Endothelial cell of umbilical vein (primary cell): ENCODE measurements around the gene CITED2. TPM values are rescaled to one million over a fixed set of nuclear protein-coding genes. Genes with fewer than 3 reads are reported as not detected.

Experiments
- BruUV-seq: library from RNA; stranded (reverse); fragments of 400-500 nt; replicated peaks from 2 replicates; lab custom pipeline; 2021; lab: Mats Ljungman, UMichigan
- CTCF ChIA-PET: fragments of 300-600, 350-600 bp; sonication (Branson Sonifier 250); formaldehyde crosslinking; loops from one replicate; lab custom pipeline; 2021; ENCODE audit warnings: antibody characterized with exemption, inconsistent platforms; lab: Charles Lee
- POLR2A ChIA-PET: fragments of 300-600, 350-600 bp; sonication (Branson Sonifier 250); formaldehyde crosslinking; loops from one replicate; lab custom pipeline; 2021; ENCODE audit warnings: antibody characterized with exemption, inconsistent platforms; lab: Charles Lee
- DNase-seq: peaks from one replicate; pipeline ENCODE4 v3.0.0-alpha.2; 2011; ENCODE audit warnings: low read depth, low spot score
- FAIRE-seq: peaks from 2 replicates; lab custom pipeline; 2011; peaks lifted over from hg19 to GRCh38; lab: Jason Lieb, UNC
- H2AFZ ChIP-seq: 2 replicates; pipeline ENCODE4 v1.6.0; 2012; ENCODE audit warnings: low read depth, low read length, control low read depth, inconsistent platforms
- H3K27ac ChIP-seq: 2 replicates; pipeline ENCODE4 v1.5.1; 2011; ENCODE audit warnings: low read depth, mild to moderate bottlenecking, control low read depth, low read length, moderate library complexity; ENCODE audit not compliant: insufficient read depth
- H3K27me3 ChIP-seq, 2 experiments: 2 replicates each; pipeline versions ENCODE4 v1.6.0 to v1.6.1; 2011; ENCODE audit warnings: low read length in 2 of 2, mixed read lengths in 1 of 2; ENCODE audit not compliant: control insufficient read depth in 2 of 2, insufficient read depth in 2 of 2
- H3K36me3 ChIP-seq, 2 experiments: 2 replicates in 1 of 2; 3 replicates in 1 of 2; pipeline ENCODE4 v1.5.1; 2011; ENCODE audit warnings: low read length in 2 of 2, mild to moderate bottlenecking in 1 of 2, moderate library complexity in 1 of 2; ENCODE audit not compliant: control insufficient read depth in 2 of 2, insufficient read depth in 2 of 2; ENCODE audit errors: extremely low read depth in 1 of 2
- H3K4me1 ChIP-seq: 3 replicates; pipeline ENCODE4 v1.5.1; 2011; ENCODE audit warnings: mild to moderate bottlenecking, low read length; ENCODE audit not compliant: control insufficient read depth, insufficient read depth; ENCODE audit errors: extremely low read depth
- H3K4me2 ChIP-seq: 2 replicates; pipeline ENCODE4 v1.6.1; 2011; ENCODE audit warnings: low read length, control low read depth, mixed read lengths; ENCODE audit not compliant: insufficient read depth
- H3K4me3 ChIP-seq, 3 experiments: fragments of 200-600 bp in 1 of 3; sonication (generic), shearing (Covaris generic) in 1 of 3; replicated peaks in 1 of 3; 2 replicates each; pipeline ENCODE4 v1.5.1; 2011 to 2016; ENCODE audit warnings: control low read depth in 3 of 3, low read length in 3 of 3, mild to moderate bottlenecking in 2 of 3, inconsistent platforms in 1 of 3, low read depth in 1 of 3, moderate library complexity in 1 of 3; ENCODE audit not compliant: insufficient read depth in 1 of 3
- H3K79me2 ChIP-seq: 2 replicates; pipeline ENCODE4 v1.6.0; 2012; ENCODE audit warnings: low read length, inconsistent platforms; ENCODE audit not compliant: control insufficient read depth, insufficient read depth
- H3K9ac ChIP-seq: replicated peaks from 2 replicates; pipeline ENCODE3; 2011; ENCODE audit warnings: low read length, control low read depth; ENCODE audit not compliant: insufficient read depth; ENCODE audit errors: extremely low read depth
- H3K9me1 ChIP-seq: replicated peaks from 3 replicates; pipeline ENCODE4 v1.6.0; 2011; ENCODE audit warnings: mild to moderate bottlenecking, low read length; ENCODE audit not compliant: control insufficient read depth, insufficient read depth; ENCODE audit errors: extremely low read depth
- H3K9me3 ChIP-seq: replicated peaks from 2 replicates; pipeline ENCODE4 v1.5.1; 2012; ENCODE audit warnings: low read length, inconsistent platforms; ENCODE audit not compliant: control insufficient read depth, insufficient read depth
- H4K20me1 ChIP-seq: replicated peaks from 2 replicates; pipeline ENCODE3; 2011; ENCODE audit warnings: mild to moderate bottlenecking, low read length; ENCODE audit not compliant: control insufficient read depth, insufficient read depth; ENCODE audit errors: extremely low read depth
- EZH2 ChIP-seq: IDR thresholded peaks from 2 replicates; pipeline ENCODE4 v1.6.1; 2012; ENCODE audit warnings: borderline replicate concordance, low read depth, mild to moderate bottlenecking, moderate library complexity, low read length, inconsistent platforms; ENCODE audit not compliant: severe bottlenecking
- FOS ChIP-seq: IDR thresholded peaks from 2 replicates; pipeline ENCODE4 v1.6.1; 2011; ENCODE audit warnings: mild to moderate bottlenecking, low read length, moderate library complexity, borderline replicate concordance; ENCODE audit not compliant: insufficient read depth
- GATA2 ChIP-seq: IDR thresholded peaks from 2 replicates; pipeline ENCODE4 v1.7.0; 2011; ENCODE audit warnings: low read depth, mild to moderate bottlenecking, moderate library complexity, mixed read lengths, low read length; ENCODE audit not compliant: insufficient read length, insufficient read depth
- JUN ChIP-seq: IDR thresholded peaks from 2 replicates; pipeline ENCODE4 v1.6.1; 2011; ENCODE audit warnings: borderline replicate concordance, low read depth; ENCODE audit not compliant: insufficient read length, insufficient read depth
- MYC ChIP-seq: IDR thresholded peaks from one replicate; pipeline ENCODE4 v1.6.1; 2011; ENCODE audit warnings: mild to moderate bottlenecking, low read depth, low read length
- POLR2A ChIP-seq: IDR thresholded peaks from 2 replicates; pipeline ENCODE4 v1.6.1; 2012; ENCODE audit warnings: low read depth, mild to moderate bottlenecking, control low read depth, low read length
- POLR2AphosphoS5 ChIP-seq: IDR thresholded peaks from 2 replicates; pipeline ENCODE4 v1.6.1; 2012; ENCODE audit warnings: low read depth, mild to moderate bottlenecking, control low read depth, low read length, moderate library complexity; ENCODE audit not compliant: insufficient read depth
- dilution Hi-C: fragments of 300-500 bp; cut with MboI; formaldehyde crosslinking; loops from one replicate; pipeline ENCODE4 v1.15.0; 2019; ENCODE audit warnings: low sequenced_read_pairs; ENCODE audit not compliant: extremely low pct_ligation_motif_present
- intact Hi-C: fragments of 100-400 bp; cut with micrococcal nuclease; formaldehyde crosslinking; loops from one replicate; pipeline ENCODE4 v1.10.0; 2022
- polyA plus RNA-seq, 4 experiments: library from polyadenylated mRNA; depleted of rRNA in 3 of 4; stranded (reverse) in 3 of 4; unstranded in 1 of 4; fragments of >200 nt; gene quantifications; 2 replicates each; pipeline versions ENCODE4 v1.2.1 to v1.2.3, GENCODE V29; 2011 to 2012; ENCODE audit warnings: missing spikeins in 1 of 4
- total RNA-seq: library from RNA; stranded (reverse); gene quantifications from 2 replicates; pipeline ENCODE4 v1.2.3, GENCODE V29; 2021
- TF ChIP-seq, protein P1 (sequence below), 2 donors: IDR thresholded peaks; 1 replicate in 1 of 2; 2 replicates in 1 of 2; pipeline ENCODE4 v1.5.1; 2011; ENCODE audit warnings: low read length in 2 of 2, mild to moderate bottlenecking in 2 of 2, moderate library complexity in 2 of 2, control low read depth in 1 of 2, inconsistent platforms in 1 of 2, low read depth in 1 of 2; ENCODE audit not compliant: insufficient read depth in 1 of 2; ENCODE audit errors: extremely low read depth in 1 of 2
- TF ChIP-seq, protein P2 (sequence below): IDR thresholded peaks from 2 replicates; pipeline ENCODE4 v1.6.1; 2011; ENCODE audit not compliant: insufficient read depth, insufficient read length

CITED2 gene
- total and polyA plus RNA-seq, 2 donors (not counting 3 experiments of a cell fraction or from before 2014, with no cell fraction given), result 81.1 to 85.7 TPM

DNA sequence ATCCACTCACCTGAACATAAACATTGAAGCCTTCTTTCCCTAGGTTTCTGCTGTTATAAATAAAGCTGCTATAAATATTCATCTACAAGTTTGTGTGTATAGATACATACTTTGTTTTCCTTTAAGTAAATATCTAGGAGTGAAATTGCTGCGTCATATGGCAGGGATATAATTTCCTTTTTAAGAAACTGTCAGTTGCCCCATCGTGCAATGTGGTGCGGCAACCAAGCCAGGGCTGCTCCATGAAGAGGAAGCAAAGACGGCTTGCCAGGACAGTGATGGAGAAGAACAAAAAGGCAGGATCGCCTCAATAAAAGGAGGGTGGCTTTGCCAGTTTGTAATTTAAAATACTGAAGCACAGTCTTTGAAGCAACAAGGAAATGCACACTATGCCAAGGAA is 36.6 kb downstream of the CITED2 start:
- H3K27me3 ChIP-seq, result no peaks in the 10 kb centered on the region
- no peaks in the 10 kb centered on the region for H3K9me3 ChIP-seq
- H3K36me3 ChIP-seq, result no peaks in the 10 kb centered on the region
- H3K4me3 ChIP-seq, result no peak overlapping the region
- no peak for FAIRE-seq
- no peak for DNase-seq
- CTCF ChIA-PET, result no interaction called here
- POLR2A ChIA-PET, result no interaction called here
- TF ChIP-seq POLR2A (no peak), MYC (no peak), EZH2 (no peak), GATA2 (no peak), JUN (no peak), POLR2AphosphoS5 (no peak), FOS (no peak)
- TF ChIP-seq, protein P1, sequence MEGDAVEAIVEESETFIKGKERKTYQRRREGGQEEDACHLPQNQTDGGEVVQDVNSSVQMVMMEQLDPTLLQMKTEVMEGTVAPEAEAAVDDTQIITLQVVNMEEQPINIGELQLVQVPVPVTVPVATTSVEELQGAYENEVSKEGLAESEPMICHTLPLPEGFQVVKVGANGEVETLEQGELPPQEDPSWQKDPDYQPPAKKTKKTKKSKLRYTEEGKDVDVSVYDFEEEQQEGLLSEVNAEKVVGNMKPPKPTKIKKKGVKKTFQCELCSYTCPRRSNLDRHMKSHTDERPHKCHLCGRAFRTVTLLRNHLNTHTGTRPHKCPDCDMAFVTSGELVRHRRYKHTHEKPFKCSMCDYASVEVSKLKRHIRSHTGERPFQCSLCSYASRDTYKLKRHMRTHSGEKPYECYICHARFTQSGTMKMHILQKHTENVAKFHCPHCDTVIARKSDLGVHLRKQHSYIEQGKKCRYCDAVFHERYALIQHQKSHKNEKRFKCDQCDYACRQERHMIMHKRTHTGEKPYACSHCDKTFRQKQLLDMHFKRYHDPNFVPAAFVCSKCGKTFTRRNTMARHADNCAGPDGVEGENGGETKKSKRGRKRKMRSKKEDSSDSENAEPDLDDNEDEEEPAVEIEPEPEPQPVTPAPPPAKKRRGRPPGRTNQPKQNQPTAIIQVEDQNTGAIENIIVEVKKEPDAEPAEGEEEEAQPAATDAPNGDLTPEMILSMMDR (IDR thresholded peaks at IDR 0.05; ENCODE audit: extremely low read depth in 1 of 2, insufficient read depth in 1 of 2, low read depth in 1 of 2, low read length in 2 of 2), result no peak
- TF ChIP-seq, protein P2, sequence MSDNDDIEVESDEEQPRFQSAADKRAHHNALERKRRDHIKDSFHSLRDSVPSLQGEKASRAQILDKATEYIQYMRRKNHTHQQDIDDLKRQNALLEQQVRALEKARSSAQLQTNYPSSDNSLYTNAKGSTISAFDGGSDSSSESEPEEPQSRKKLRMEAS, result no peak
- H4K20me1 ChIP-seq, result no peaks in the 10 kb centered on the region
- dilution Hi-C loops, result no loop called here
- no peak overlapping the region for H3K27ac ChIP-seq
- no peak overlapping the region for H3K9ac ChIP-seq
- H2AFZ ChIP-seq, result no peak overlapping the region
- no peaks in the 10 kb centered on the region for H3K9me1 ChIP-seq
- no TSS peak for BruUV-seq
- intact Hi-C loops, result no loop called here
- no peaks in the 10 kb centered on the region for H3K4me1 ChIP-seq
- H3K79me2 ChIP-seq, result no peaks in the 10 kb centered on the region
- H3K4me2 ChIP-seq, result no peak overlapping the region
